Measurements from ENCODE around the gene PSMF1. TPM values are rescaled to one million over a fixed set of nuclear protein-coding genes. Genes with fewer than 3 reads are reported as not detected.
A peak's percentile ranks its signal among the peaks of the same experiment; 100 is the strongest.

Gene PSMF1
- total RNA-seq, 1 experiment from 2014 or later, result 153 TPM

- CTCF ChIA-PET, result no interaction called here
- POLR2A ChIA-PET, result no interaction called here
Measured at GRCh38 chr20:1207293-1207878, 89.0 kb downstream of the PSMF1 start.

More at GRCh38 chr20:1207293-1207878, 89.0 kb downstream of the PSMF1 start:
- Histone ChIP-seq H4K20me1 (ENCODE audit: insufficient read depth) (no peaks in the 10 kb centered on the region), H3K9ac (ENCODE audit: low read length) (no peak overlapping the region), H3K36me3 (ENCODE audit: control insufficient read depth in 1 of 2, insufficient read depth in 2 of 2, low read length in 2 of 2) (no peaks in the 10 kb centered on the region), H3K27me3 (ENCODE audit: insufficient read depth, low read length) (peaks cover 11% of the 10 kb centered on the region), H3K9me3 (ENCODE audit: control insufficient read depth in 1 of 2, insufficient read depth in 1 of 2, low read depth in 1 of 2, low read length in 2 of 2) (no peaks in the 10 kb centered on the region), H3K4me1 (ENCODE audit: control insufficient read depth in 1 of 2, insufficient read depth in 2 of 2, low read length in 2 of 2) (peaks cover 0 to 9% of the 10 kb centered on the region in 2 experiments; a peak in 1 of 4 replicates), H3K27ac (ENCODE audit: low read depth, low read length) (no peak overlapping the region), H3K9me2 (ENCODE audit: insufficient read depth) (no peaks in the 10 kb centered on the region), H2AFZ (ENCODE audit: low read depth, low read length, poor library complexity, severe bottlenecking) (no peak overlapping the region), H3K79me2 (ENCODE audit: insufficient read depth, low read length) (no peaks in the 10 kb centered on the region), H3K4me3 (replicated peaks in 1 of 2; ENCODE audit: low read depth in 1 of 2, low read length in 2 of 2) (no peak overlapping the region), H3K4me2 (ENCODE audit: low read length) (no peak overlapping the region)
- BruUV-seq (replicated peaks), result no TSS peak
- peak; percentile 64; the same call in 1 of the 2 replicates for ATAC-seq
- no peak for TF ChIP-seq ZFX (IDR thresholded peaks at IDR 0.05)
- TF ChIP-seq CBX3 (IDR thresholded peaks at IDR 0.05; ENCODE audit: low read depth), result no peak
- no peak for TF ChIP-seq EZH2 (IDR thresholded peaks at IDR 0.05)
- no peak for TF ChIP-seq TCF7L2 (IDR thresholded peaks at IDR 0.05; ENCODE audit: borderline replicate concordance, extremely low read depth, insufficient read depth, insufficient read length)
- TF ChIP-seq ZNF274 (IDR thresholded peaks at IDR 0.05; ENCODE audit: low read depth, low read length), result no peak
- TF ChIP-seq MAX (IDR thresholded peaks at IDR 0.05), result no peak
- no peak for TF ChIP-seq ZBTB33 (IDR thresholded peaks at IDR 0.05; ENCODE audit: extremely low read depth, insufficient replicate concordance, low read length)
- no peak for TF ChIP-seq RAD21 (IDR thresholded peaks at IDR 0.05; ENCODE audit: low read depth)
- TF ChIP-seq ELF1 (IDR thresholded peaks at IDR 0.05; ENCODE audit: borderline replicate concordance, low read depth), result no peak
- TF ChIP-seq EGR1 (IDR thresholded peaks at IDR 0.05; ENCODE audit: low read depth), result no peak
- TF ChIP-seq YY1 (IDR thresholded peaks at IDR 0.05; ENCODE audit: extremely low read depth, insufficient replicate concordance, low read depth, low read length), result no peak
- TF ChIP-seq CTCF (IDR thresholded peaks at IDR 0.05 in 2 of 3, conservative IDR thresholded peaks at IDR 0.05 in 1 of 3; ENCODE audit: borderline replicate concordance in 1 of 3, insufficient read depth in 1 of 3, low read depth in 2 of 3, low read length in 2 of 3), result no peak
- TF ChIP-seq POLR2A (IDR thresholded peaks at IDR 0.05; ENCODE audit: borderline replicate concordance, extremely low read depth, insufficient read depth, insufficient read length), result no peak
- TF ChIP-seq, protein P1, sequence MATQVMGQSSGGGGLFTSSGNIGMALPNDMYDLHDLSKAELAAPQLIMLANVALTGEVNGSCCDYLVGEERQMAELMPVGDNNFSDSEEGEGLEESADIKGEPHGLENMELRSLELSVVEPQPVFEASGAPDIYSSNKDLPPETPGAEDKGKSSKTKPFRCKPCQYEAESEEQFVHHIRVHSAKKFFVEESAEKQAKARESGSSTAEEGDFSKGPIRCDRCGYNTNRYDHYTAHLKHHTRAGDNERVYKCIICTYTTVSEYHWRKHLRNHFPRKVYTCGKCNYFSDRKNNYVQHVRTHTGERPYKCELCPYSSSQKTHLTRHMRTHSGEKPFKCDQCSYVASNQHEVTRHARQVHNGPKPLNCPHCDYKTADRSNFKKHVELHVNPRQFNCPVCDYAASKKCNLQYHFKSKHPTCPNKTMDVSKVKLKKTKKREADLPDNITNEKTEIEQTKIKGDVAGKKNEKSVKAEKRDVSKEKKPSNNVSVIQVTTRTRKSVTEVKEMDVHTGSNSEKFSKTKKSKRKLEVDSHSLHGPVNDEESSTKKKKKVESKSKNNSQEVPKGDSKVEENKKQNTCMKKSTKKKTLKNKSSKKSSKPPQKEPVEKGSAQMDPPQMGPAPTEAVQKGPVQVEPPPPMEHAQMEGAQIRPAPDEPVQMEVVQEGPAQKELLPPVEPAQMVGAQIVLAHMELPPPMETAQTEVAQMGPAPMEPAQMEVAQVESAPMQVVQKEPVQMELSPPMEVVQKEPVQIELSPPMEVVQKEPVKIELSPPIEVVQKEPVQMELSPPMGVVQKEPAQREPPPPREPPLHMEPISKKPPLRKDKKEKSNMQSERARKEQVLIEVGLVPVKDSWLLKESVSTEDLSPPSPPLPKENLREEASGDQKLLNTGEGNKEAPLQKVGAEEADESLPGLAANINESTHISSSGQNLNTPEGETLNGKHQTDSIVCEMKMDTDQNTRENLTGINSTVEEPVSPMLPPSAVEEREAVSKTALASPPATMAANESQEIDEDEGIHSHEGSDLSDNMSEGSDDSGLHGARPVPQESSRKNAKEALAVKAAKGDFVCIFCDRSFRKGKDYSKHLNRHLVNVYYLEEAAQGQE (IDR thresholded peaks at IDR 0.05; ENCODE audit: low read depth), result no peak
- TF ChIP-seq POLR2AphosphoS5 (IDR thresholded peaks at IDR 0.05; ENCODE audit: low read depth, low read length), result no peak
- TF ChIP-seq EZH2phosphoT487 (IDR thresholded peaks at IDR 0.05; ENCODE audit: borderline replicate concordance), result no peak
- no peak for TF ChIP-seq SP1 (IDR thresholded peaks at IDR 0.05; ENCODE audit: low read depth)
- no peak for TF ChIP-seq JUND (IDR thresholded peaks at IDR 0.05)
- TF ChIP-seq ATF3 (IDR thresholded peaks at IDR 0.05), result no peak
- DNase-seq (ENCODE audit: low read depth, low spot score), result no peak
- intact Hi-C loops (cut with micrococcal nuclease), result no loop called here
- RAD21 ChIA-PET (ENCODE audit: low non-redundant PET in 1 of 2, low total read pairs in 2 of 2, uncharacterized antibody in 2 of 2, unreplicated experiment in 2 of 2), result no interaction called here
